H1 (cell line): ENCODE measurements around the gene BBS9. TPM values are rescaled to one million over a fixed set of nuclear protein-coding genes. Genes with fewer than 3 reads are reported as not detected.

Experiments used
- CTCF ChIA-PET: fragments of 300-600 bp; sonication (Branson Sonifier 250); formaldehyde crosslinking; loops from one replicate; lab custom pipeline; 2021; ENCODE audit not compliant: partially characterized antibody; lab: Charles Lee
- POLR2A ChIA-PET: fragments of 300-600 bp; sonication (Branson Sonifier 250); formaldehyde crosslinking; loops from one replicate; lab custom pipeline; 2021; ENCODE audit warnings: inconsistent platforms; ENCODE audit not compliant: partially characterized antibody; lab: Charles Lee
- DNase-seq, 2 experiments: peaks; one replicate each; pipeline versions ENCODE4 v3.0.0 to v3.0.0-alpha.2; 2010 to 2022; ENCODE audit warnings: low spot score in 2 of 2, low read depth in 1 of 2, mixed read lengths in 1 of 2
- FAIRE-seq: peaks from 2 replicates; lab custom pipeline; 2011; peaks lifted over from hg19 to GRCh38; lab: Jason Lieb, UNC
- H2AFZ ChIP-seq: 2 replicates; pipeline ENCODE4 v1.8.1; 2012; ENCODE audit warnings: low read length, inconsistent platforms
- H2AK5ac ChIP-seq: 2 replicates; pipeline ENCODE4 v1.6.1; 2013; ENCODE audit warnings: low read depth, low read length
- H2BK120ac ChIP-seq: replicated peaks from 2 replicates; pipeline ENCODE3; 2013; ENCODE audit warnings: low read depth, low read length, inconsistent platforms
- H2BK12ac ChIP-seq: 2 replicates; pipeline ENCODE4 v1.6.1; 2013; ENCODE audit warnings: low read depth, low read length
- H2BK15ac ChIP-seq: 2 replicates; pipeline ENCODE4 v1.6.1; 2013; ENCODE audit warnings: low read length
- H2BK20ac ChIP-seq: 2 replicates; pipeline ENCODE4 v1.6.1; 2013; ENCODE audit warnings: low read length
- H2BK5ac ChIP-seq: 2 replicates; pipeline ENCODE4 v1.6.1; 2013; ENCODE audit warnings: low read depth, low read length
- H3K14ac ChIP-seq: 2 replicates; pipeline ENCODE4 v1.6.1; 2013; ENCODE audit warnings: inconsistent platforms; ENCODE audit not compliant: insufficient read length
- H3K18ac ChIP-seq: 2 replicates; pipeline ENCODE4 v1.6.1; 2013; ENCODE audit warnings: low read length; ENCODE audit errors: extremely low read depth
- H3K23ac ChIP-seq: 2 replicates; pipeline ENCODE4 v1.6.1; 2013; ENCODE audit warnings: inconsistent platforms; ENCODE audit not compliant: insufficient read length
- H3K23me2 ChIP-seq: 2 replicates; pipeline ENCODE4 v1.6.1; 2013; ENCODE audit warnings: low read depth, low read length
- H3K27ac ChIP-seq: 2 replicates; pipeline ENCODE4 v1.6.1; 2011; ENCODE audit warnings: low read depth, low read length, inconsistent platforms
- H3K27me3 ChIP-seq, 4 experiments: replicated peaks in 1 of 4; 1 replicate in 1 of 4; 2 replicates in 3 of 4; pipeline versions ENCODE4 v1.6.1 to v1.8.1; 2011 to 2013; ENCODE audit warnings: low read length in 3 of 4, mild to moderate bottlenecking in 3 of 4, inconsistent platforms in 2 of 4, mixed read lengths in 2 of 4, moderate library complexity in 1 of 4; ENCODE audit not compliant: control insufficient read depth in 3 of 4, insufficient read depth in 3 of 4; ENCODE audit errors: extremely low read depth in 1 of 4
- H3K36me3 ChIP-seq, 4 experiments: 2 replicates each; pipeline versions ENCODE4 v1.6.1 to v1.8.1; 2011 to 2013; ENCODE audit warnings: mild to moderate bottlenecking in 4 of 4, low read length in 3 of 4, moderate library complexity in 2 of 4, control low read depth in 1 of 4, inconsistent platforms in 1 of 4; ENCODE audit not compliant: insufficient read depth in 4 of 4, control insufficient read depth in 2 of 4
- H3K4ac ChIP-seq: replicated peaks from 2 replicates; pipeline ENCODE3; 2013; ENCODE audit warnings: low read length, low read depth, mixed read lengths, inconsistent platforms; ENCODE audit not compliant: insufficient read length
- H3K4me1 ChIP-seq, 4 experiments: replicated peaks in 1 of 4; 1 replicate in 1 of 4; 2 replicates in 3 of 4; pipeline versions ENCODE4 v1.6.1 to v1.8.1; 2011 to 2013; ENCODE audit warnings: low read length in 3 of 4, inconsistent platforms in 2 of 4, mixed read lengths in 1 of 4; ENCODE audit not compliant: insufficient read depth in 4 of 4, control insufficient read depth in 3 of 4
- H3K4me2 ChIP-seq, 2 experiments: 2 replicates each; pipeline versions ENCODE4 v1.6.1 to v1.8.1; 2011 to 2013; ENCODE audit warnings: low read depth in 2 of 2, low read length in 2 of 2, control low read depth in 1 of 2, inconsistent platforms in 1 of 2, mild to moderate bottlenecking in 1 of 2; ENCODE audit not compliant: insufficient read depth in 1 of 2
- H3K4me3 ChIP-seq, 4 experiments: fragments of 200-600, 300-600 bp in 1 of 4; sonication (generic), shearing (Covaris generic), sonication (Bioruptor Twin) in 1 of 4; 2 replicates each; pipeline versions ENCODE4 v1.5.1 to v1.8.1; 2011 to 2016; ENCODE audit warnings: low read length in 4 of 4, low read depth in 3 of 4, control low read depth in 2 of 4, inconsistent platforms in 2 of 4, mild to moderate bottlenecking in 2 of 4, mixed read lengths in 1 of 4, moderate library complexity in 1 of 4; ENCODE audit not compliant: insufficient read depth in 2 of 4; ENCODE audit errors: extremely low read depth in 1 of 4
- H3K56ac ChIP-seq: replicated peaks from 2 replicates; pipeline ENCODE3; 2013; ENCODE audit warnings: low read depth, mild to moderate bottlenecking, mixed read lengths, low read length, inconsistent platforms; ENCODE audit not compliant: insufficient read length
- H3K79me1 ChIP-seq: 2 replicates; pipeline ENCODE4 v1.6.1; 2013; ENCODE audit warnings: low read depth, low read length, control low read depth
- H3K79me2 ChIP-seq, 2 experiments: 2 replicates each; pipeline versions ENCODE4 v1.6.1 to v1.8.1; 2012 to 2013; ENCODE audit warnings: low read length in 2 of 2, mild to moderate bottlenecking in 2 of 2, inconsistent platforms in 1 of 2; ENCODE audit not compliant: insufficient read depth in 2 of 2, control insufficient read depth in 1 of 2
- H3K9ac ChIP-seq, 4 experiments: replicated peaks in 1 of 4; 1 replicate in 1 of 4; 2 replicates in 3 of 4; pipeline versions ENCODE4 v1.6.1 to v1.8.1; 2011 to 2013; ENCODE audit warnings: low read depth in 3 of 4, low read length in 3 of 4, control low read depth in 2 of 4, mild to moderate bottlenecking in 2 of 4, moderate library complexity in 2 of 4, inconsistent platforms in 1 of 4; ENCODE audit errors: extremely low read depth in 1 of 4
- H3K9me3 ChIP-seq, 2 experiments: 2 replicates each; pipeline versions ENCODE4 v1.6.1 to v1.8.1; 2012 to 2013; ENCODE audit warnings: mild to moderate bottlenecking in 2 of 2, moderate library complexity in 2 of 2, control low read depth in 1 of 2, inconsistent platforms in 1 of 2, low read depth in 1 of 2, low read length in 1 of 2, mixed read lengths in 1 of 2; ENCODE audit not compliant: insufficient read depth in 2 of 2
- H4K20me1 ChIP-seq, 2 experiments: replicated peaks in 1 of 2; 2 replicates each; pipeline versions ENCODE3 to v1.8.1; 2011 to 2013; ENCODE audit warnings: inconsistent platforms in 2 of 2, low read length in 2 of 2, mild to moderate bottlenecking in 1 of 2; ENCODE audit not compliant: insufficient read depth in 2 of 2, control insufficient read depth in 1 of 2
- H4K5ac ChIP-seq: 2 replicates; pipeline ENCODE4 v1.6.1; 2013; ENCODE audit warnings: low read length, low read depth, mixed read lengths, inconsistent platforms; ENCODE audit not compliant: insufficient read length
- H4K8ac ChIP-seq: 2 replicates; pipeline ENCODE4 v1.8.0; 2013; ENCODE audit warnings: mild to moderate bottlenecking, moderate library complexity, low read length, inconsistent platforms; ENCODE audit not compliant: insufficient read depth; ENCODE audit errors: extremely low read depth
- H4K91ac ChIP-seq: replicated peaks from 2 replicates; pipeline ENCODE3; 2013; ENCODE audit warnings: low read length, mixed read lengths, inconsistent platforms; ENCODE audit not compliant: insufficient read length
- CEBPB ChIP-seq: IDR thresholded peaks from 2 replicates; pipeline ENCODE4 v1.6.1; 2012; ENCODE audit warnings: low read depth, low read length
- CREB1 ChIP-seq: IDR thresholded peaks from 2 replicates; pipeline ENCODE4 v1.6.1; 2012; ENCODE audit warnings: inconsistent platforms
- EP300 ChIP-seq, 2 experiments: IDR thresholded peaks; 1 replicate in 1 of 2; 2 replicates in 1 of 2; pipeline ENCODE4 v1.6.1; 2011 to 2012; ENCODE audit warnings: low read depth in 2 of 2, low read length in 2 of 2, mild to moderate bottlenecking in 2 of 2, borderline replicate concordance in 1 of 2, inconsistent platforms in 1 of 2, moderate library complexity in 1 of 2
- FOSL1 ChIP-seq: IDR thresholded peaks from 2 replicates; pipeline ENCODE4 v1.6.1; 2011; ENCODE audit warnings: mild to moderate bottlenecking, low read depth, low read length, moderate library complexity; ENCODE audit not compliant: insufficient read depth
- GTF2F1 ChIP-seq: IDR thresholded peaks from 2 replicates; pipeline ENCODE4 v1.6.1; 2012; ENCODE audit warnings: low read depth, low read length, improper control_type of control experiment, borderline replicate concordance
- HDAC6 ChIP-seq: IDR thresholded peaks from one replicate; pipeline ENCODE4 v1.7.1; 2012; ENCODE audit warnings: low read depth, mild to moderate bottlenecking, inconsistent platforms, low read length, moderate library complexity
- KDM1A ChIP-seq: fragments of 200-600, 300-600 bp; sonication (generic); IDR thresholded peaks from 2 replicates; pipeline ENCODE4 v1.7.1; 2016; ENCODE audit warnings: mild to moderate bottlenecking, low read length, borderline replicate concordance
- SIN3A ChIP-seq, 2 experiments: IDR thresholded peaks in 1 of 2; conservative IDR thresholded peaks in 1 of 2; 2 replicates each; pipeline ENCODE4 v1.6.1; 2011 to 2012; ENCODE audit warnings: low read length in 2 of 2, improper control_type of control experiment in 1 of 2, low read depth in 1 of 2, mild to moderate bottlenecking in 1 of 2
- SIRT6 ChIP-seq: IDR thresholded peaks from one replicate; pipeline ENCODE4 v1.7.1; 2012; ENCODE audit warnings: low read length, inconsistent platforms
- SP4 ChIP-seq: IDR thresholded peaks from 2 replicates; pipeline ENCODE4 v1.6.1; 2012; ENCODE audit warnings: low read length, inconsistent platforms
- SUZ12 ChIP-seq: fragments of 200-600 bp; sonication (generic); IDR thresholded peaks from 2 replicates; pipeline ENCODE4 v1.6.1; 2012; ENCODE audit warnings: mild to moderate bottlenecking, inconsistent platforms, low read length, moderate library complexity, mixed read lengths
- TAF1 ChIP-seq: IDR thresholded peaks from 2 replicates; pipeline ENCODE4 v1.6.1; 2011; ENCODE audit warnings: mild to moderate bottlenecking, low read depth, low read length
- TAF7 ChIP-seq: optimal IDR thresholded peaks from 2 replicates; pipeline ENCODE3; 2011; ENCODE audit warnings: low read depth, mild to moderate bottlenecking, inconsistent platforms, low read length, moderate library complexity, borderline replicate concordance
- TCF12 ChIP-seq: IDR thresholded peaks from 2 replicates; pipeline ENCODE4 v1.6.1; 2011; ENCODE audit warnings: low read depth, mild to moderate bottlenecking, low read length
- ZNF274 ChIP-seq: IDR thresholded peaks from 2 replicates; pipeline ENCODE4 v1.7.0; 2012; ENCODE audit warnings: low read length, borderline replicate concordance; ENCODE audit errors: extremely low read depth
- WGBS, 2 experiments: shearing (Covaris generic) in 1 of 2; methylation state at CpG; one replicate each; pipeline versions ENCODE4 v1.1.6 to v1.1.7; 2013 to 2015; ENCODE audit warnings: low lambda C conversion rate in 2 of 2, mixed read lengths in 2 of 2, inconsistent platforms in 1 of 2, low coverage in 1 of 2, missing lambda C conversion rate in 1 of 2; ENCODE audit not compliant: insufficient replicate concordance in 2 of 2, insufficient coverage in 1 of 2, insufficient read length in 1 of 2; ENCODE audit errors: extremely low coverage in 1 of 2, missing lambda C conversion rate in 1 of 2; 5-methylcytosine and 5-hydroxymethylcytosine counted together
- polyA plus RNA-seq, 7 experiments: library from polyadenylated mRNA; depleted of rRNA in 3 of 7; stranded (reverse) in 5 of 7; unstranded in 2 of 7; fragments of >200 nt in 5 of 7; fragments of 200-250 nt in 2 of 7; gene quantifications; 1 replicate in 5 of 7; 2 replicates in 1 of 7; 4 replicates in 1 of 7; pipeline versions ENCODE4 v1.2.1 to v1.2.3, GENCODE V29; 2011 to 2013; ENCODE audit warnings: missing spikeins in 2 of 7, mixed read lengths in 2 of 7
- total RNA-seq: library from RNA; stranded (reverse); fragmentation: NEBNext Ultra II Directional; extraction: Animal tissue kit (Norgen Biotek cat#: 25700); gene quantifications from 2 replicates; pipeline ENCODE4 v1.2.1, GENCODE V29; 2021
- TF ChIP-seq, protein P1 (sequence below): IDR thresholded peaks from 2 replicates; pipeline ENCODE4 v1.6.1; 2012; ENCODE audit warnings: inconsistent platforms

Gene BBS9
- total and polyA plus RNA-seq, 2 of the 8 experiments (the other 6 are each of a cell fraction or from before 2014, with no cell fraction given), result 22.3 to 37.0 TPM

GRCh38 chr7:33563651-33564050, 434.3 kb downstream of the BBS9 start:
- H4K8ac ChIP-seq, result no peak overlapping the region
- WGBS, 2 experiments, result 93% methylated on average over 7 of the region's 7 CpGs; no CpG with 5 or more reads in 1 of the 2 experiments
- TF ChIP-seq GTF2F1 (no peak), TAF1 (no peak), SP4 (no peak), HDAC6 (no peak), TAF7 (no peak), TCF12 (no peak), SIRT6 (no peak), EP300 (IDR thresholded peaks at IDR 0.05; ENCODE audit: borderline replicate concordance in 1 of 2, low read depth in 2 of 2, low read length in 2 of 2) (no peak), CEBPB (no peak), FOSL1 (no peak), SIN3A (conservative IDR thresholded peaks at IDR 0.05 in 1 of 2, IDR thresholded peaks at IDR 0.05 in 1 of 2; ENCODE audit: low read depth in 1 of 2, low read length in 2 of 2) (no peak), ZNF274 (no peak), CREB1 (no peak), SUZ12 (no peak), KDM1A (no peak)
- TF ChIP-seq, protein P1, sequence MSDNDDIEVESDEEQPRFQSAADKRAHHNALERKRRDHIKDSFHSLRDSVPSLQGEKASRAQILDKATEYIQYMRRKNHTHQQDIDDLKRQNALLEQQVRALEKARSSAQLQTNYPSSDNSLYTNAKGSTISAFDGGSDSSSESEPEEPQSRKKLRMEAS, result no peak

More at GRCh38 chr7:33563651-33564050, 434.3 kb downstream of the BBS9 start:
- no peak overlapping the region for H2AK5ac ChIP-seq
- H3K4ac ChIP-seq, result no peak overlapping the region
- no peaks in the 10 kb centered on the region for H3K4me1 ChIP-seq
- no peaks in the 10 kb centered on the region for H3K79me1 ChIP-seq
- H4K20me1 ChIP-seq, result no peaks in the 10 kb centered on the region
- ChIA-PET POLR2A (no interaction called here), CTCF (no interaction called here)
- no peak overlapping the region for H2BK20ac ChIP-seq
- H4K5ac ChIP-seq, result no peak overlapping the region
- no peaks in the 10 kb centered on the region for H3K36me3 ChIP-seq
- H3K4me2 ChIP-seq, result no peak overlapping the region
- H2BK5ac ChIP-seq, result no peak overlapping the region
- H3K23ac ChIP-seq, result no peak overlapping the region
- H3K79me2 ChIP-seq, result no peaks in the 10 kb centered on the region
- H3K23me2 ChIP-seq, result no peaks in the 10 kb centered on the region
- H2BK120ac ChIP-seq, result no peak overlapping the region
- no peak overlapping the region for H2BK15ac ChIP-seq
- H3K9ac ChIP-seq, result no peak overlapping the region
- no peak overlapping the region for H2AFZ ChIP-seq
- H3K4me3 ChIP-seq, result no peak overlapping the region
- H3K27me3 ChIP-seq, result no peaks in the 10 kb centered on the region
- no peak overlapping the region for H3K56ac ChIP-seq
- no peak overlapping the region for H4K91ac ChIP-seq
- H2BK12ac ChIP-seq, result no peak overlapping the region
- no peak overlapping the region for H3K27ac ChIP-seq
- no peak overlapping the region for H3K18ac ChIP-seq
- no peak for DNase-seq
- H3K9me3 ChIP-seq, result no peaks in the 10 kb centered on the region
- no peak for FAIRE-seq
- H3K14ac ChIP-seq, result no peak overlapping the region
